Liver (tissue), 3 donors: ENCODE data around the gene KRTAP10-2.

Experiments
- CTCF ChIP-seq: fragments of 150-350 bp; IDR thresholded peaks from 2 replicates; pipeline ENCODE4 v1.5.1; 2017; ENCODE audit warnings: improper control_type of control experiment, low read depth, low read length; ENCODE audit not compliant: missing input control
- FOXA1 ChIP-seq: IDR thresholded peaks from 2 replicates; pipeline ENCODE4 v1.6.1; 2016; ENCODE audit warnings: antibody characterized with exemption
- REST ChIP-seq: IDR thresholded peaks from 2 replicates; pipeline ENCODE4 v1.6.1; 2016; ENCODE audit warnings: antibody characterized with exemption, mild to moderate bottlenecking
- SP1 ChIP-seq: IDR thresholded peaks from 2 replicates; pipeline ENCODE4 v1.6.1; 2018; ENCODE audit warnings: antibody characterized with exemption, mild to moderate bottlenecking
- TAF1 ChIP-seq: conservative IDR thresholded peaks from 2 replicates; pipeline ENCODE4 v1.6.1; 2016; ENCODE audit warnings: antibody characterized with exemption, mild to moderate bottlenecking
- YY1 ChIP-seq: IDR thresholded peaks from 2 replicates; pipeline ENCODE4 v1.6.1; 2016; ENCODE audit warnings: antibody characterized with exemption, mild to moderate bottlenecking
- donor health status: healthy.
- donor health status: healthy.

- TF ChIP-seq TAF1: no peak
- no peak for TF ChIP-seq SP1
- no peak for TF ChIP-seq FOXA1
- no peak for TF ChIP-seq CTCF
- TF ChIP-seq YY1: no peak
- TF ChIP-seq REST: no peak
Measured at GRCh38 chr21:44503901-44504399, 47.4 kb downstream of the KRTAP10-2 start.
